Mesodermal cell (in vitro differentiated cells): Measurements from ENCODE around the gene KIAA1755.

Experiments used
- H3K27ac ChIP-seq: 2 replicates; pipeline ENCODE4 v1.7.0; 2013; ENCODE audit warnings: mild to moderate bottlenecking, low read depth, low read length, moderate library complexity; ENCODE audit not compliant: severe bottlenecking
- H3K36me3 ChIP-seq: 2 replicates; pipeline ENCODE4 v1.7.1; 2013; ENCODE audit warnings: mild to moderate bottlenecking, low read length, moderate library complexity; ENCODE audit not compliant: control insufficient read depth, insufficient read depth
- H3K4me1 ChIP-seq: one replicate; pipeline ENCODE4 v1.7.1; 2013; ENCODE audit warnings: mild to moderate bottlenecking, low read length; ENCODE audit not compliant: insufficient read depth, control insufficient read depth, poor library complexity, severe bottlenecking
- H3K4me3 ChIP-seq: 2 replicates; pipeline ENCODE4 v1.7.0; 2013; ENCODE audit warnings: low read length, control low read depth, mild to moderate bottlenecking; ENCODE audit not compliant: insufficient read depth, poor library complexity, severe bottlenecking; ENCODE audit errors: extremely low read depth
- H3K9me3 ChIP-seq: 2 replicates; pipeline ENCODE4 v1.7.1; 2013; ENCODE audit warnings: mild to moderate bottlenecking, low read length, moderate library complexity; ENCODE audit not compliant: control insufficient read depth
- WGBS, 2 experiments: methylation state at CpG; one replicate each; pipeline ENCODE4 v1.1.5; 2013; ENCODE audit warnings: missing lambda C conversion rate in 2 of 2; ENCODE audit not compliant: insufficient coverage in 2 of 2; 5-methylcytosine and 5-hydroxymethylcytosine counted together

KIAA1755 gene

GRCh38 chr20:38170219-38170825 is 90.2 kb downstream of the KIAA1755 start:
- no peaks in the 10 kb centered on the region for H3K9me3 ChIP-seq

GRCh38 chr20:38169636-38170193 is 90.8 kb downstream of the KIAA1755 start:
- peaks cover 48% of the 10 kb centered on the region for H3K4me1 ChIP-seq
- H3K27ac ChIP-seq = no peak overlapping the region
- H3K36me3 ChIP-seq = no peaks in the 10 kb centered on the region
- no peaks in the 10 kb centered on the region for H3K9me3 ChIP-seq
- no peak overlapping the region for H3K4me3 ChIP-seq
- WGBS, 2 experiments = 82 to 90% methylated on average over 5 of the region's 6 CpGs

More at GRCh38 chr20:38170219-38170825, 90.2 kb downstream of the KIAA1755 start:
- Histone ChIP-seq H3K36me3 (no peaks in the 10 kb centered on the region), H3K27ac (peak overlapping the region; percentile 72), H3K4me3 (no peak overlapping the region), H3K4me1 (peaks cover 52% of the 10 kb centered on the region)
- WGBS, 2 experiments = 44 to 62% methylated on average over 4 to 6 of the region's 8 CpGs

DNA sequence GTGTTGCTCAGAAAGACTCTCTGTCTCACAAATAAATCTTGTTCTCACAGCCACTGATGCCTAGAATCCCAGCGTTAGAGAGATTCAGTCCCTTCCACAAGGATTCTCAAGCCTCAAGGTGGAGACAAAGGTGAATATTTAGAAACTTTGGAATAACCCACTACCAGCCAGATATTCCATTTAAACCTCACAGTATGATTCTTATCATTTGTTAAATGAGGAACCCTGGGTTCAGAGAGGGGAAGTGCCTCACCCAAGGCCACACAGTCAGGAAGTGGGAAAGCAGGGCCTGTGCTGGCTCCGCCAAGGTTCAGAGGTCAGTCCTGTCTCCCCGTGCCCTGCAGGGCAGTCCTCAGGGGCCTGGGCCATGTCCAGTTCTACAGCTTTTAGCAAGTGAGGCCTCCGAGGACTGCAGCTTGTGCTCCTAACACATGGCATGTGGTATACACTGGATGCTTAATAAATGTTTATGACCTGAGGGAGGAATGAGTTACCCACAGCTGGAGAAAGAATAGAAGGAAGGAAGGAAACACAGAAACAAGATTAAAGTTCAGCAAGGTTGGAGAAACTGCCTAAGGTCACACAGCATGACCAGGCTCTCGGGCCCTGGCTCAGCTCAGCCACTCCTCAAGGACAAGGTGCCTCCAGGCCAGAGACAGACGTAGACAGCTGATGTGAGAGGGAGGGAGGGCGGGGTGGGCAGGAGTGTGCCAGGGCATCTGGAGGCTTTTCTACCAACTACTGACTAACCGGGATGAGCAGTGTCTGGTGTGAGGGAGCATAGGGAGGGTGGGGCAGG is 91.5 kb downstream of the KIAA1755 start:
- 89 to 90% methylated on average over 4 to 5 of the region's 8 CpGs for WGBS, 2 experiments
- H3K27ac ChIP-seq = peak overlapping the region; percentile 54

DNA sequence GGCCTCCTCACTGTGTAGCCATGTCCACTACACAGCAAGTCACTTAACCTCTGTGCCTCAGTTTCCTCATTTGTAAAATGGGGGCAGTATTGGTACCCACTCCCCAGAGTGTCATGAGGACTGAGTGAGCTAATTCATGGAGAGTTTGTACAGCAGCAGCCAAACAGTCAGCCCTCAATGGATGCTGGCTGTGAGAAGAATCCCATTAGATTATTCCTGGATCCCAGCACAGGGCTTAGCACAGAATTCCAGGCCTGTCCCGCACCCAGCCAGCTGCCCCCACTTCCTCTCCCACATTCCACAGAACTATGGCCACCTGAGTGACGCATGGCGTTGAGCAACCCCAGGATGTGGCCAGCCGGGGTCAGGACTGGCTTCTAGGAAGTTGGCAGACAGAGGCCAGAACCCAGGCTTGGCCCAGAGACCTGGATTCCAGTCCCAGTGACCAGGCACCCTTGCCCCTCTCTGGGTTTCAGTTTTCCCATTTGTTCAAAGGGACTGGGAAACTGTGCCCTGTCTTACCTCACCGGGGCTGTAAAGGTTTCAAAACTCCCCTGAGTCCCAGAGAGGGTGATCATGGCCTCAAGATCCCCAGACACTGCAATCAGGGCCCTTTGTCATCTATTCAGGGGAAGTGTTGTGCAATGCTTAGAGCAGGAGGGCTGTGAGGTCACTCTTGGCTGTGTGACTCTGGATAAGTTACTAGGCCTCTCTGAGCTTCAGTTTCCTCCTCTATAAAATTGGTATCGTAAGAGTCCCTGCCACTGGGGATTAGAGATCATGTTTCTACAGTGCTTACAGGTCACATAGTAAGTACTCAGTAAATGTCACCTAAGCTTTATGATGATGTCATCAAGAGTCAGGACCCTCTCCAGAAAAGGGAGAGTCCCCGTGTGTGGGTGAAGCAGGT is 92.4 kb downstream of the KIAA1755 start:
- 50 to 58% methylated on average over 3 to 5 of the region's 7 CpGs for WGBS, 2 experiments
- H3K9me3 ChIP-seq = no peaks in the 10 kb centered on the region
- H3K36me3 ChIP-seq = no peaks in the 10 kb centered on the region
- peaks cover 53% of the 10 kb centered on the region for H3K4me1 ChIP-seq
- H3K27ac ChIP-seq = peak overlapping the region; percentile 54
- no peak overlapping the region for H3K4me3 ChIP-seq

More for the DNA sequence above, 91.5 kb downstream of the KIAA1755 start:
- Histone ChIP-seq H3K9me3 (no peaks in the 10 kb centered on the region), H3K36me3 (no peaks in the 10 kb centered on the region), H3K4me1 (peaks cover 51% of the 10 kb centered on the region), H3K4me3 (no peak overlapping the region)

GRCh38 chr20:38167328-38167850 is 93.1 kb downstream of the KIAA1755 start:
- Histone ChIP-seq H3K4me1 (peaks cover 53% of the 10 kb centered on the region), H3K36me3 (no peaks in the 10 kb centered on the region), H3K9me3 (no peaks in the 10 kb centered on the region), H3K27ac (peak overlapping the region; percentile 54), H3K4me3 (no peak overlapping the region)
- WGBS, 2 experiments = 85 to 94% methylated on average over 6 to 7 of the region's 8 CpGs

DNA sequence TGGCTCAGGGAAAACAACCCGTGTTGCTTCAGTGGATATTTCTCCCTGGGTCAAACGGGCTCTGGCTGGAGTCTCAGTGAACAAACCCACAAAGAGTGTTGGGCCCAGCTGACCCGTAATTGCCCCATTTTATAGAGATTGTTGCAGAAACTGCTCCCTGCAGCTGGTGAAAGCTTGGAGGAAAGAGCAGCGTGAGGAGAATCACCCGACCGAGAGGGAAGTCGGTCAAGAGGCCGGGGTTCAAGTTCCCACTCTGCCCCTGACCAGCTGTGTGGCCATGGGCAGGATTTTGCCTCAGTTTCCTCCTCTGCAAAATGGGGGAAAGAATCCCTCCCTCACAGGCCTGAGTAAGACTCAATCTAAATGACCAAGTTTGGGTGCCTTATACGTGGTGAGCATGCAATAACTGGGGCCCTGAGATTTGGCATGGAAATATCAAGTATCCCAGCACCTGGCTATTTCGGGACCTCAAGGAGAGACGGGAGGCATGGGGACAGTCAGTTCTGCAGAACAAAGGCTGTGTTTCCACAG is 93.8 kb downstream of the KIAA1755 start:
- H3K4me3 ChIP-seq = no peak overlapping the region
- 91 to 95% methylated on average over 9 to 11 of the region's 11 CpGs for WGBS, 2 experiments
- H3K36me3 ChIP-seq = no peaks in the 10 kb centered on the region
- no peaks in the 10 kb centered on the region for H3K9me3 ChIP-seq
- peaks cover 53% of the 10 kb centered on the region for H3K4me1 ChIP-seq
- peak overlapping the region; percentile 2 for H3K27ac ChIP-seq

DNA sequence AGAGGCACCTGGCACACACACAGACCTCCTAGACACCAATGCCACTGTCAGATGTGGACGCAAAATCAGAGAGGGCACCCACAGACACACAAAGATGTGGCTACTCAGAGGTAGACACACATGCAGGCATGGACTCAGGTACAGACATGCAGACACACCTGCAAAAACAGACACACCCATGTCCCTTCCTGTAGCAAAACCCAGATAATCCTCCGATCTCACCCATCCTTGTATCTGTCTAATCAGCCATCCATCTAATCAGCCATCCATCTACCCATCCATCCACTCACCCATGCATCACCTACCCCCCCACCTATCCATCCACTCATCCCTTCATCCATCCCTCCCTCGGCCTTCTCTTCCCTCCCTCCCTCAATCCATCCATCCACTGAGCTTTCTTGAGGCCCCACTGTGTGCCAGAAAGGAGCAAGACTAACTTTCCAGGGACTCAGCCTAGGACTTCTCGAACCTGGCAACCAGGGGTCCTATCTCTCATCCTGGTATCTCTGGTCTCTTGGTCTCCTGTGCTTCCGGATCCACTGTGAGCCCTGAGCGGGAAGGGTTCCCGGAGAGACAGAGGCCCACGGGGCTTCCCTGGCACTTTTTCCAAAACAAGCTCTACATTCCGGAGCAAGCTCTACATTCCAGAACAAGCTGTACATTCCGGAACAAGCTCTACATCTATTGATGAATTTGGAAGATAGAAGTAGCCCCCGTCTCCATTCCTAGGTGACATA is 94.4 kb downstream of the KIAA1755 start:
- no peak overlapping the region for H3K4me3 ChIP-seq
- WGBS, 2 experiments = 95 to 97% methylated on average over 8 to 10 of the region's 11 CpGs
- H3K36me3 ChIP-seq = peaks cover 5% of the 10 kb centered on the region
- no peaks in the 10 kb centered on the region for H3K9me3 ChIP-seq
- peaks cover 51% of the 10 kb centered on the region for H3K4me1 ChIP-seq
- no peak overlapping the region for H3K27ac ChIP-seq

DNA sequence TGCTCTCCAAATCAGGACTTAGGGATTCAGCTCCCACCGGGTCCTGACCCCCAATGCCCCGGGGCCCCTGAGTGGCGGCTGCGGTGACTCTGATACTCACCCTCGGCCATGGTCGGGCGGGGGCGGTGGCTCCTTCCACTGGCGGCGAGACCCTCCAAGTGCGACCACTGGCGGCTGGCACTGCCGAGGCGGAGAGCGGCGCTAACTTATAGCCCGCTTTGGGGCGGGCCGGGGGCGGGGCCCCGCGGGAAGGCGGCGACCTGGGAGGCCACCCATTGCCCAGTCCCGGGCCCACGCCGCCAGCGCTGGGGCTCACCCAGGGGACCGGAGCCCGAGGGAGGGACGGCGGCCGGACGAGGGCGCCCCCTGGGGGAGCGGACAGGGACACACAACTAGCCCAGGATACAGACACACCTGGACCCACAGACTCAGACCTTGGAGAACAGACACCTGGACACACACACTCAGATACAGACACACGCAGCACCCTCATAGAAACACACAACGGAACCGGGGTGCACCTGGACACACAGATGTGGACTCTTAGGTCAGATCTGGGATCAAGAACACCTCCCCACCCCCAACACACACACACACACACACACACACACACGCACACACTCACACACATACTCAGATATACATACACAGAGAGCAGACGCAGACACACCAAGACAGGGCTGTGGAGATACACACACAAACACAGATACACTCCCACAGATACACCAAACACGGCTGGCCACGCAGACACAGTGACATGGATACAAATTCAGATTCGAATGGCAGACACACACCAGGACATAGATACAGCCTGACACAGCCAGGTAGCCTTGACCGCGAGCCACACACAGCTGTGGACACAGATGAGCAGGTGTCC is 95.2 kb downstream of the KIAA1755 start, which contains the start of gene TGM2:
TGM2 (minus strand) TSS at position 182 of the 877 bp plus-strand sequence; CDS start at position 110, 72 bp downstream.
- Histone ChIP-seq H3K27ac (no peak within 1 kb of the TSS), H3K9me3 (no peaks in the 10 kb centered on the region), H3K4me1 (peaks cover 44% of the 10 kb centered on the region), H3K36me3 (peaks cover 13% of the 10 kb centered on the region), H3K4me3 (peak within 1 kb of the TSS; percentile 33)
- WGBS, 2 experiments = 17 to 21% methylated on average over 31 to 46 of the region's 46 CpGs

DNA sequence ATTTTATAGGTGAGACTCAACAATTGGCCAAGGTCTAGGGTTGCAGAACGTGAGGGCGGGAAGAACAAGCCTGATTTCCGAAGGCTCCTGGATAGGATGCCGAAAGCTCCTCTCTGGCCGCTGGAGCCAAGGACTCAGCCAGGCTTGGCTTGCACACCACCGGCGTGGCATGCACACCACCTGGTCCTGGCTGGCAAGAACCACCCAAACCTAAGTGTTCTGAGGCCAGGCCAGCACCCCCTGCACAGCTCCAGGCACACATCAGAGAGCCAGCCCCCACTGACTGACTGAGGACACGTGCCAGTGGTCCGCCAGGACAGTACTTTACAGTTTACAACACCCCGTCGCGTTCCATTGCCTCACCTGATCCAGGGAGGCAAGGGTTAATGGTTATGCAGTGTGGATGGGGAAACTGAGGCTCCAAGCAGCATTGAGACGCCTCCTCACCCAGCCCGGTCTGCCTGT is 95.9 kb downstream of the KIAA1755 start:
- Histone ChIP-seq H3K9me3 (no peaks in the 10 kb centered on the region), H3K27ac (no peak overlapping the region), H3K4me1 (peaks cover 44% of the 10 kb centered on the region), H3K36me3 (peaks cover 20% of the 10 kb centered on the region), H3K4me3 (peak overlapping the region; percentile 33)
- WGBS, 2 experiments = 82 to 83% methylated on average over 9 to 12 of the region's 14 CpGs
